HEK293 (cell line): Measurements from ENCODE around the gene SH3RF3.

Experiments
- ZBTB17 ChIP-seq: fragments of 450-650 bp; formaldehyde crosslinking; IDR thresholded peaks from 2 replicates; pipeline ENCODE4 v1.5.1; 2016; ENCODE audit warnings: missing biosample characterization, missing genetic modification characterization
- TF ChIP-seq, protein P1 (sequence below): fragments of 450-650 bp; formaldehyde crosslinking; IDR thresholded peaks from 2 replicates; pipeline ENCODE4 v1.5.1; 2016; ENCODE audit warnings: missing biosample characterization, missing genetic modification characterization

DNA sequence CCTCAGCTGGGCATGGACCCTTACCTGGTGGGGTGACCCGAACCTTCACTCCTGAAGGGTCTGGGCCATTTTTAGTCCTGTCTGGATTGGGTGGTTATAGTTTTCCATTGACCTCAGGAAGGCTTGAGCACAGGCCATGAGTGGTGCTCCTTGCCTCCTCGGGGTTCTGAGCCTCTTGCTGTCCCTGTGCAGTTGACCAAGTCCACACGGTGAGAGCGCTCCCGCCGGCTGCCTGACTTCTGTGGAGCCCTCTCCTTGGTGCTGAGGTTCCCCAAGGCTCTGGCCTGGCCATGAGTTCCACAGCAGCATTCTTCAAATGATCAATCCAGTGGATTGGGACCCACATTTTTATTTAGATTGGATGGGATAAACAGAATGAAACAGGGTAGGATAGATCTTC is 325.3 kb downstream of the SH3RF3 start:
- no peak for TF ChIP-seq ZBTB17 (tag by site-specific recombination)
- TF ChIP-seq, protein P1, sequence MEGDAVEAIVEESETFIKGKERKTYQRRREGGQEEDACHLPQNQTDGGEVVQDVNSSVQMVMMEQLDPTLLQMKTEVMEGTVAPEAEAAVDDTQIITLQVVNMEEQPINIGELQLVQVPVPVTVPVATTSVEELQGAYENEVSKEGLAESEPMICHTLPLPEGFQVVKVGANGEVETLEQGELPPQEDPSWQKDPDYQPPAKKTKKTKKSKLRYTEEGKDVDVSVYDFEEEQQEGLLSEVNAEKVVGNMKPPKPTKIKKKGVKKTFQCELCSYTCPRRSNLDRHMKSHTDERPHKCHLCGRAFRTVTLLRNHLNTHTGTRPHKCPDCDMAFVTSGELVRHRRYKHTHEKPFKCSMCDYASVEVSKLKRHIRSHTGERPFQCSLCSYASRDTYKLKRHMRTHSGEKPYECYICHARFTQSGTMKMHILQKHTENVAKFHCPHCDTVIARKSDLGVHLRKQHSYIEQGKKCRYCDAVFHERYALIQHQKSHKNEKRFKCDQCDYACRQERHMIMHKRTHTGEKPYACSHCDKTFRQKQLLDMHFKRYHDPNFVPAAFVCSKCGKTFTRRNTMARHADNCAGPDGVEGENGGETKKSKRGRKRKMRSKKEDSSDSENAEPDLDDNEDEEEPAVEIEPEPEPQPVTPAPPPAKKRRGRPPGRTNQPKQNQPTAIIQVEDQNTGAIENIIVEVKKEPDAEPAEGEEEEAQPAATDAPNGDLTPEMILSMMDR (tag by site-specific recombination): no peak
